Activated CD8-positive, alpha-beta T cell treated with anti-CD3 and anti-CD28 coated beads for 36 hours (primary cell): ENCODE results near the gene MMEL1. TPM values are rescaled to one million over a fixed set of nuclear protein-coding genes. Genes with fewer than 3 reads are reported as not detected.

ENCODE experiments used
- ATAC-seq: fragments of 200-7000 bp; cut with Tn5 transposase; one replicate; pipeline ENCODE4 v1.10.0; 2021; ENCODE audit warnings: mild to moderate bottlenecking, moderate library complexity
- CTCF ChIA-PET: fragments of 350-600 bp; sonication (Branson Sonifier 250); formaldehyde crosslinking; loops from one replicate; lab custom pipeline; 2021; ENCODE audit warnings: antibody characterized with exemption; lab: Charles Lee
- POLR2A ChIA-PET: fragments of 350-600 bp; sonication (Branson Sonifier 250); formaldehyde crosslinking; loops from one replicate; lab custom pipeline; 2021; ENCODE audit warnings: antibody characterized with exemption; lab: Charles Lee
- DNase-seq: peaks from one replicate; pipeline ENCODE4 v3.0.0-alpha.2; 2020
- H3K27ac Mint-ChIP-seq: one replicate; pipeline ENCODE4 v1.8.0; 2021; ENCODE audit warnings: mild to moderate bottlenecking, mixed read lengths
- H3K27me3 Mint-ChIP-seq: one replicate; pipeline ENCODE4 v1.8.0; 2021; ENCODE audit warnings: mixed read lengths
- H3K36me3 Mint-ChIP-seq: one replicate; pipeline ENCODE4 v1.8.0; 2021; ENCODE audit warnings: low read depth, mixed read lengths
- H3K4me1 Mint-ChIP-seq: one replicate; pipeline ENCODE4 v1.8.0; 2021; ENCODE audit warnings: low read depth, mixed read lengths
- H3K4me3 Mint-ChIP-seq: one replicate; pipeline ENCODE4 v1.8.0; 2021; ENCODE audit warnings: mild to moderate bottlenecking, moderate library complexity, mixed read lengths
- H3K9me3 Mint-ChIP-seq: one replicate; pipeline ENCODE4 v1.8.0; 2021; ENCODE audit warnings: mixed read lengths
- intact Hi-C: fragments of 100-400 bp; cut with micrococcal nuclease; formaldehyde crosslinking; loops from one replicate; pipeline ENCODE4 v1.10.0; 2022
- total RNA-seq, 2 experiments: library from RNA; stranded (reverse); gene quantifications; one replicate each; pipeline ENCODE4 v1.2.3, GENCODE V29; 2021
- TF ChIP-seq, protein P1 (sequence below): fragments of 200-600 bp; IDR thresholded peaks from one replicate; pipeline ENCODE4 v1.8.0; 2022; ENCODE audit warnings: antibody characterized with exemption, mild to moderate bottlenecking

MMEL1 gene
- total RNA-seq, 2 experiments from 2014 or later: 1.8 to 3.1 TPM

DNA sequence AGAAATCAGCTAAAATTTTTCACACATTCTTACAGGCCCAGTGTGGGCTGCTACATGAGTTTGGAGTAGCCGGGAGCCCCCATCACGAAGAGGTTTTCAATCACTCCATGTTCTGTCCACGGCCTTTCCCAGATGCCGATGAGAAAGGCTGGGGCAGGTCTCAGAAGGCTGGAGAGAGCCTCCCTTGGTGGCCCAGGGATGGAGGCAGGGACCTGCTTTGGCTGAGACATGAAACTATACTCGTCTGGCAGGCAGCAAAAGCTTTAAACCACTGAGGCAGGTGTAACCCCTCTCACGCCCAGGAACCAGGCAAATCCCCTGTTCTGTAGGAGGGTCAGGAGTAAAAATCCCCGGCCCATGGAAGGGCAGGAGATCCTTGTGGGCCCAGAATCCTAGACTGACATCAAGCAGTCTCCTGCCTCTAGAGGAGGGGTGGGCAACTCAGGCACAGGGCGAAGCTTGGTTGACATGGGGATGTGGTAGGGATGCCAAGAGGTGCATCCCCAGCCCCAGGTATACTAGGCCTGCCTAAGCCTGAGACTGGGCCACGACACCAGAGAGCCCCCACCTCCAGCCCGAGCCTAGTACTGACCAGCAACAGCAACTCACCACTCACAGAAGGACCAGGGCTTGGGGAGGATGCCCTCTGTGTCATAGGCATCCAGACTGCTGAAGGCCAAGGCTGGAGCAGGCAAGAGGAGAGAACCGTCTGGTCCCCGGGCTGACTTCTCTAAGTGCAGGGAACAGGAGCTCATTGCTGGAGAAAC, 9.1 kb downstream of the MMEL1 start:
- Mint-ChIP-seq H3K27me3 (peaks cover 24% of the 10 kb centered on the region), H3K4me3 (no peak overlapping the region), H3K36me3 (no peaks in the 10 kb centered on the region), H3K9me3 (peaks cover 10% of the 10 kb centered on the region), H3K4me1 (peaks cover 10% of the 10 kb centered on the region), H3K27ac (no peak overlapping the region)
- CTCF ChIA-PET: no interaction called here
- DNase-seq: no peak
- POLR2A ChIA-PET: interaction anchor here (1.2 kb wide), 1 partner anchor 68 kb away, joined by 3 read pairs; the partner anchor contains the start of gene TNFRSF14
- TF ChIP-seq, protein P1, sequence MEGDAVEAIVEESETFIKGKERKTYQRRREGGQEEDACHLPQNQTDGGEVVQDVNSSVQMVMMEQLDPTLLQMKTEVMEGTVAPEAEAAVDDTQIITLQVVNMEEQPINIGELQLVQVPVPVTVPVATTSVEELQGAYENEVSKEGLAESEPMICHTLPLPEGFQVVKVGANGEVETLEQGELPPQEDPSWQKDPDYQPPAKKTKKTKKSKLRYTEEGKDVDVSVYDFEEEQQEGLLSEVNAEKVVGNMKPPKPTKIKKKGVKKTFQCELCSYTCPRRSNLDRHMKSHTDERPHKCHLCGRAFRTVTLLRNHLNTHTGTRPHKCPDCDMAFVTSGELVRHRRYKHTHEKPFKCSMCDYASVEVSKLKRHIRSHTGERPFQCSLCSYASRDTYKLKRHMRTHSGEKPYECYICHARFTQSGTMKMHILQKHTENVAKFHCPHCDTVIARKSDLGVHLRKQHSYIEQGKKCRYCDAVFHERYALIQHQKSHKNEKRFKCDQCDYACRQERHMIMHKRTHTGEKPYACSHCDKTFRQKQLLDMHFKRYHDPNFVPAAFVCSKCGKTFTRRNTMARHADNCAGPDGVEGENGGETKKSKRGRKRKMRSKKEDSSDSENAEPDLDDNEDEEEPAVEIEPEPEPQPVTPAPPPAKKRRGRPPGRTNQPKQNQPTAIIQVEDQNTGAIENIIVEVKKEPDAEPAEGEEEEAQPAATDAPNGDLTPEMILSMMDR: no peak
- intact Hi-C loops: no loop called here
- ATAC-seq: no peak

DNA sequence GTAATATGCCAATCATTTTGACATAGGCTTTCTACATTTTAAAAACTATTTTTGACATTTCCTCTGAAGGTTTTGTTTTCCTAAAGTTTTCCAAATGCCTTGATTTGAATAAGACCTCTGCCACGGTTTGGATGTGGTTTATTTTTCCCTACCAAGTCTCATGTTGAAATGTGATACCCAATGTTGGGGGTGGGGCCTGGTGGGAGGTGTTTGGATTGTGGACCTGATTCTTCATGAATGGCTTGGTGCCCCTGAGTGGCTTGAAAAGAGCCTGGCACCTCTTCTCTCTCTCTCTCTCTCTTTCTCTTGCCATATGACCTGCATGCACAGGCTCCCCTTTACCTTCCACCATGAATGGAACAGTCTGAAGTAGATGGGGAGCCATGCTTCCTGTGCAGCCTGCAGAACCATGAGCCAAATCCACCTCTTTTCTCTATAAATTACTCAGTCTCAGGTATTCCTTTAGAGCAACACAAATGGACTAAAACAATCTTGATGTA, 14.8 kb downstream of the MMEL1 start:
- Mint-ChIP-seq H3K36me3 (no peaks in the 10 kb centered on the region), H3K27ac (no peak overlapping the region), H3K9me3 (peaks cover 32% of the 10 kb centered on the region), H3K4me1 (peaks cover 15% of the 10 kb centered on the region), H3K27me3 (no peaks in the 10 kb centered on the region), H3K4me3 (no peak overlapping the region)
- DNase-seq (no peak), ATAC-seq (no peak)
- ChIA-PET CTCF (no interaction called here), POLR2A (no interaction called here)
- TF ChIP-seq, protein P1: no peak
- intact Hi-C loops: no loop called here

DNA sequence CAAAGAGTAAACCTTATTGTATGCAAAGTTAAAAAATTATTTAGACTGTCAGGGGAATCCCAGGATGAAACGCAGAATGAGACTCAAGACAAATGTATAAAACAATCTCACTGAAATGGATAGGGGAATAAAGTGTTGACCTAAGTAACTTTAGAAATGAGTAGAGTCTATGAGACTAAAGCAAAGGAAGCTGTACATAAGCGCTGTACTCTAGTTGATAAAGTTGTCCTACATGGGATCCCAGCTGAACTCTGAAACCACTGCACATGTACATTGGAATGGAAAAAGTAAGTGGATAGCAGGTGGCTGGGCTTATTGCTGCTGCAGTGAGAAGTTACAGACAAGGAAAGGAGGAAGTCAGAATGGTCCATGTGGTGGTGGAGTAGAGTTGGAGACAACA, 18.7 kb downstream of the MMEL1 start:
- Mint-ChIP-seq H3K36me3 (no peaks in the 10 kb centered on the region), H3K9me3 (peaks cover 23% of the 10 kb centered on the region), H3K27me3 (no peaks in the 10 kb centered on the region), H3K4me1 (peaks cover 10% of the 10 kb centered on the region), H3K27ac (no peak overlapping the region), H3K4me3 (no peak overlapping the region)
- ATAC-seq (no peak), DNase-seq (no peak)
- ChIA-PET POLR2A (interaction anchor here (0.8 to 1.7 kb wide), 2 partner anchors 18 to 36 kb away, joined by 3 to 4 read pairs; no protein-coding TSS in a partner anchor), CTCF (no interaction called here)
- intact Hi-C loops: no loop called here
- TF ChIP-seq, protein P1: no peak

DNA sequence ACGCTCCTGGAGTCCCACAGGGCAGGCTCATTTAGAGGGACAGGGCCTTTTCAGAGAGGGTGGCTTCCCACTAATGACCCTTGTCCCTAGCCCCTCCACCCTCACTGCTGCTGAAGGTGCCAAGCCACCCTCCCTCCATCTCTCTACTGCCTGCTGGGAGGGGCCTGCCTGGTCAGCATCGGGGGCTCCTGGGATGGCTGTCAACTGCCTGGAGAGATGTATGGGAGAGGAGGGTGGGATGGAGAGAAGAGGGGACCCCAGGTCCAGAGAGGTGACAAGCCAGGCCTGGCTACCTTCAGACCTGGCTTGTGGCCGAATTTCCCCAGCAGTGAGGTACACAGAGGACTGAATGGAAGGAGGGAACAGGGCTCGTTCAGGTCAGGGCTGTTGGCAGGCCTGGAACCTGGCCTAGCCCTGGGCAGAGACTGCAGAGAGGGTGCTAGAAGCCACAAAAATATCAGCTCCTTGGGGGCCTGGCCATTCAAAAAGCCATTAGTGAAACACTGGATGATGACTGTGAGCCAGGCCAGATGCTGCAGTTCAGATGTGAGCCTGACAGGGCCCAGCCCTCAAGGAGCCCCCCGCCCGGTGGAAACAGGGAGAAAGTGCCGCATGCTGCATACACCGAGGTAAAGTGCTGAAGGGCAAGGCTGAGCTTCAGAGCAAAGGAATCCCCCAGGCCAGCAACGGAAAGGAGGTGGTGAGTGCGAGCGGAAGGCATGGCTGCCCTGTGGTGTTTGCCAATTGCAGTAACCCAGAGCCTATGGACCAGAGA, 20.0 kb downstream of the MMEL1 start:
- TF ChIP-seq, protein P1: no peak
- Mint-ChIP-seq H3K36me3 (no peaks in the 10 kb centered on the region), H3K27ac (no peak overlapping the region), H3K4me1 (peaks cover 7% of the 10 kb centered on the region), H3K4me3 (no peak overlapping the region), H3K9me3 (peaks cover 23% of the 10 kb centered on the region), H3K27me3 (no peaks in the 10 kb centered on the region)
- DNase-seq (no peak), ATAC-seq (no peak)
- POLR2A ChIA-PET: interaction anchor here (1.7 kb wide), 1 partner anchor 16 kb away, joined by 3 read pairs; no protein-coding TSS in a partner anchor
- CTCF ChIA-PET: no interaction called here
- intact Hi-C loops: no loop called here
